Glutamatergic neuron (in vitro differentiated cells): ENCODE data around the gene NOM1. TPM values are rescaled to one million over a fixed set of nuclear protein-coding genes. Genes with fewer than 3 reads are reported as not detected.
"Not testable (repeated sequence)": the region's sequence is repeated elsewhere in the genome, so short reads cannot be mapped to it uniquely, and the experiment has no call there.

Experiments
- DNase-seq: peaks from one replicate; pipeline ENCODE4 v3.0.0; 2022
- H3K27ac Mint-ChIP-seq: one replicate; pipeline ENCODE4 v1.8.0; 2020; ENCODE audit warnings: mild to moderate bottlenecking, mixed read lengths, inconsistent platforms; ENCODE audit not compliant: unreplicated experiment
- H3K27me3 Mint-ChIP-seq: one replicate; pipeline ENCODE4 v1.8.0; 2020; ENCODE audit warnings: mild to moderate bottlenecking, moderate library complexity, mixed read lengths, inconsistent platforms; ENCODE audit not compliant: unreplicated experiment
- H3K36me3 Mint-ChIP-seq: one replicate; pipeline ENCODE4 v1.8.0; 2020; ENCODE audit warnings: mild to moderate bottlenecking, mixed read lengths, inconsistent platforms; ENCODE audit not compliant: unreplicated experiment
- H3K4me1 Mint-ChIP-seq: one replicate; pipeline ENCODE4 v1.8.0; 2020; ENCODE audit warnings: mild to moderate bottlenecking, low read depth, mixed read lengths, inconsistent platforms; ENCODE audit not compliant: unreplicated experiment
- H3K4me3 Mint-ChIP-seq: one replicate; pipeline ENCODE4 v1.8.0; 2020; ENCODE audit warnings: mild to moderate bottlenecking, mixed read lengths, inconsistent platforms; ENCODE audit not compliant: unreplicated experiment
- H3K9me3 Mint-ChIP-seq: one replicate; pipeline ENCODE4 v1.8.0; 2020; ENCODE audit warnings: mild to moderate bottlenecking, moderate library complexity, mixed read lengths, inconsistent platforms; ENCODE audit not compliant: unreplicated experiment
- total RNA-seq: library from RNA; stranded (reverse); fragmentation: NEBNext Ultra II Directional; extraction: Animal tissue kit (Norgen Biotek cat#: 25700); gene quantifications from one replicate; pipeline ENCODE4 v1.2.1, GENCODE V29; 2021; ENCODE audit not compliant: unreplicated experiment
- TF ChIP-seq, protein P1 (sequence below): fragments of 200-600 bp; sonication (generic); IDR thresholded peaks from one replicate; pipeline ENCODE4 v1.5.0; 2021; ENCODE audit not compliant: partially characterized antibody, unreplicated experiment

The NOM1 gene
- total RNA-seq, 1 donor from 2014 or later: 18.0 TPM

DNA sequence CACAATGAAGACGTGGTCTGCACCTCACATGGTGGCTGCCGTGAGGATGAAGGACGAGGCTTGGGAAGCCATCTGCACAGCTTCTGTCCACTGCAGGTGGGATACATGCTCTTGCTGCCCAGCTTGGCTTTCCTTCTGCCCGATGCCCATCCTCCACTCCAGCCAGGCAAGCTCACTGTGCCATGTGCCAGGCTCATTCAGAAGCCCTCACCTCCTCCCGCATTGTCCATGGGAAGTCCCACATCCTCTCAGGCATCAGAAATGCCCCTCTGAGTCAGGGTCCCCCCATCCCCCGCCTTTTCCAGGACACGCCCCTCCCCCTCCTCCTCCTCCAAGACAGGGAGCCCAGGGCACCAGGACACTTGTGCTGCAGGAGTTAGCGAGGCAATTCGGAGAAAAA, 4.6 kb upstream of the NOM1 start:
- H3K9me3 Mint-ChIP-seq: peaks cover 4% of the 10 kb centered on the region
- no peak overlapping the region for H3K27ac Mint-ChIP-seq
- peaks cover 7% of the 10 kb centered on the region for H3K27me3 Mint-ChIP-seq
- TF ChIP-seq, protein P1, sequence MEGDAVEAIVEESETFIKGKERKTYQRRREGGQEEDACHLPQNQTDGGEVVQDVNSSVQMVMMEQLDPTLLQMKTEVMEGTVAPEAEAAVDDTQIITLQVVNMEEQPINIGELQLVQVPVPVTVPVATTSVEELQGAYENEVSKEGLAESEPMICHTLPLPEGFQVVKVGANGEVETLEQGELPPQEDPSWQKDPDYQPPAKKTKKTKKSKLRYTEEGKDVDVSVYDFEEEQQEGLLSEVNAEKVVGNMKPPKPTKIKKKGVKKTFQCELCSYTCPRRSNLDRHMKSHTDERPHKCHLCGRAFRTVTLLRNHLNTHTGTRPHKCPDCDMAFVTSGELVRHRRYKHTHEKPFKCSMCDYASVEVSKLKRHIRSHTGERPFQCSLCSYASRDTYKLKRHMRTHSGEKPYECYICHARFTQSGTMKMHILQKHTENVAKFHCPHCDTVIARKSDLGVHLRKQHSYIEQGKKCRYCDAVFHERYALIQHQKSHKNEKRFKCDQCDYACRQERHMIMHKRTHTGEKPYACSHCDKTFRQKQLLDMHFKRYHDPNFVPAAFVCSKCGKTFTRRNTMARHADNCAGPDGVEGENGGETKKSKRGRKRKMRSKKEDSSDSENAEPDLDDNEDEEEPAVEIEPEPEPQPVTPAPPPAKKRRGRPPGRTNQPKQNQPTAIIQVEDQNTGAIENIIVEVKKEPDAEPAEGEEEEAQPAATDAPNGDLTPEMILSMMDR: no peak
- H3K4me1 Mint-ChIP-seq: peaks cover 11% of the 10 kb centered on the region
- no peak for DNase-seq
- no peak overlapping the region for H3K4me3 Mint-ChIP-seq
- H3K36me3 Mint-ChIP-seq: peaks cover 13% of the 10 kb centered on the region

DNA sequence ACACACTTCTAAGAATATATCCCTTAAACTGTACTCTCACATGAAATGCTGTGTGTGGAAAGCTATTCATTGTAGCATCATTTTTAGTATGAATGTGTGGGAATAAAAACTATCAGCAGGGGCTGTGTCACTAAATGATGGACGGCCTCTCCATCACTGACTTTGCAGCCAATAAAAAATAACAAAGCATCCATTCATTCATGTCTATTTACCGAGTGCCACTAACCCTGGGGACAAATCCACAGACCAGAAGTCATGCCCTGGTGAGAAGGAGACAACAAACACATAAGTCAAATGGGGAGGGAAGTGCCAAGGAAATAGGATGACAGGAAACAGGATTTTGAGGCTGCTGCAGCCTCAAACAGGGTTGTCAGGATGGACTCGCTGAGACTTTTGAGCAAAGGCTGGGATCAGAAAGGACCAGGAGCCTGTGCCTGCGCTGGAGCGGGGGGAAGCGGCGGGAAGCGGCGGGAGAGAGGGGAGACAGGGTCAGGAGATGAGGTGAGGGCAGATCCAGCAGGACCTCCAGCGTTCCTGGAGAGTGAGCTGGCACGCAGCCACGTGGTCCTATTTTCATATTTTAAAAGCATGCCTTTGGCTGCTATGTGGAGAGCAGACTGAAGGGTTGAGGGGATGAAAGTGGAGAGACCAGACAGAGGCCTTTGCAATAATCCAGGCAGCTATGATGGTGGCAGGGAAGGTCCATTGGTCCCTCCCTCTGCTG, 2.2 kb upstream of the NOM1 start:
- DNase-seq: no peak
- TF ChIP-seq, protein P1: no peak
- Mint-ChIP-seq H3K4me1 (peaks cover 22% of the 10 kb centered on the region), H3K27me3 (peaks cover 4% of the 10 kb centered on the region), H3K9me3 (peaks cover 6% of the 10 kb centered on the region), H3K4me3 (peak overlapping the region; percentile 36), H3K36me3 (no peaks in the 10 kb centered on the region), H3K27ac (no peak overlapping the region)

DNA sequence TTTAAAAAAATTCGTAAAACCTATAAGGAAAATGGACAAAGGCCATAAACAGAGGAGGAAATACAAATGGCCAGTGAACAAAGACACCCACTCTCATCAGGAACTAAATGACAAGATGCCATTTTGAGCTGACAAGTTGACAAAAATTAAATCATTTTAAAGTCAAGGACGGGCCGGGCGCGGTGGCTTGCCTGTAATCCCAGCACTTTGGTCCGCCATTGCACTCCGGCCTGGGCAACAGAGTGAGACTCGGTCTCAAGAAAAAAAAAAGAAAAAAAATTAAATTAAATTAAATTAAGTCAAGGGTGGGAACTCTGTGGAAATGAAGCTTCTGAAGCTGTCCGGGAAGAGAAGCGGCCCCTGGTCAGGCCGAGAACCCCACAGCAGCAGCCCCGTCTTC, 1.2 kb upstream of the NOM1 start:
- peaks cover 20% of the 10 kb centered on the region for H3K4me1 Mint-ChIP-seq
- H3K4me3 Mint-ChIP-seq: peak overlapping the region; percentile 59
- H3K9me3 Mint-ChIP-seq: peaks cover 6% of the 10 kb centered on the region
- H3K27ac Mint-ChIP-seq: no peak overlapping the region
- peaks cover 4% of the 10 kb centered on the region for H3K27me3 Mint-ChIP-seq
- TF ChIP-seq, protein P1: no peak
- H3K36me3 Mint-ChIP-seq: no peaks in the 10 kb centered on the region
- DNase-seq: no peak

DNA sequence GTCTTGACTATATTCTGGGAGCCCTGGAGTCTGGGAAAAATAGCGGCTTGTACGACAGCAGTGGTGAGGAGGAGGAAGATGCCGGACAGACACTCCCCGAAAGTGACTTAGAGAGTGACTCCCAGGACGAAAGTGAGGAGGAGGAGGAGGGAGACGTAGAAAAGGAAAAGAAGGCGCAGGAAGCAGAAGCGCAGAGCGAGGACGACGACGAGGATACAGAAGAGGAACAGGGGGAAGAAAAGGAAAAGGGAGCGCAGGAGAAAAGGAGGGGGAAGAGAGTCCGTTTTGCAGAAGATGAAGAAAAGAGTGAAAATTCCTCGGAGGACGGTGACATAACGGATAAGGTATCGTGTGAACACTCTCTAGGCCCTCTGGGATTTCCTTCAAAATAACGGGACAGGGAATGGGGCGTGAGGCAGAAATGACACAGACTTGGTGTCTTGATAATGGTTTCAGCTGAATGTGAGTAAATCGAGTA, 908 bp downstream of the NOM1 start:
- Mint-ChIP-seq H3K27ac (peak overlapping the region; percentile 22), H3K4me1 (peaks cover 12% of the 10 kb centered on the region), H3K27me3 (peaks cover 4% of the 10 kb centered on the region), H3K9me3 (peaks cover 6% of the 10 kb centered on the region), H3K4me3 (peak overlapping the region; percentile 90), H3K36me3 (no peaks in the 10 kb centered on the region)
- TF ChIP-seq, protein P1: no peak
- no peak for DNase-seq

DNA sequence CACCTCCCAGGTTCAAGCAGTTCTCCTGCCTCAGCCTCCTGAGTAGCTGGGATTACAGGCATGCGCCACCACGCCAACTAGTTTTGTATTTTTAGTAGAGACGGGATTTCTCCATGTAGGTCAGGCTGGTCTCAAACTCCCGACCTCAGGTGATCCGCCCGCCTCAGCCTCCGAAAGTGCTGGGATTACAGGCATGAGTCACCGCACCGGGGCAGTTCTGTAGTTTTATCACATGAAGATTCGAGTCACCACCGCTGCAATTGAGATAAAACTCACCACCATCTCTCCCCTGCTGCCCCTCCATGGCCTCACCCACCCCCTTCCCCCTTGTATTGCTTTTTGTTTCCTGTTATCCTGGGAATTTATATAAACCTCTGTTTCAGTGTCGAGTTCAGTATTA, 3.7 kb downstream of the NOM1 start:
- H3K9me3 Mint-ChIP-seq, H3K27me3 Mint-ChIP-seq, H3K27ac Mint-ChIP-seq, DNase-seq, H3K4me3 Mint-ChIP-seq, H3K36me3 Mint-ChIP-seq: not testable (repeated sequence)
- peaks cover 12% of the 10 kb centered on the region for H3K4me1 Mint-ChIP-seq
